ENCODE results near the gene ALDH8A1.

Gene ALDH8A1

GRCh38 chr6:134873500-134874388, 76.2 kb downstream of the ALDH8A1 start:
- no peak for DNase-seq (ENCODE audit: low read depth, low spot score)

DNA sequence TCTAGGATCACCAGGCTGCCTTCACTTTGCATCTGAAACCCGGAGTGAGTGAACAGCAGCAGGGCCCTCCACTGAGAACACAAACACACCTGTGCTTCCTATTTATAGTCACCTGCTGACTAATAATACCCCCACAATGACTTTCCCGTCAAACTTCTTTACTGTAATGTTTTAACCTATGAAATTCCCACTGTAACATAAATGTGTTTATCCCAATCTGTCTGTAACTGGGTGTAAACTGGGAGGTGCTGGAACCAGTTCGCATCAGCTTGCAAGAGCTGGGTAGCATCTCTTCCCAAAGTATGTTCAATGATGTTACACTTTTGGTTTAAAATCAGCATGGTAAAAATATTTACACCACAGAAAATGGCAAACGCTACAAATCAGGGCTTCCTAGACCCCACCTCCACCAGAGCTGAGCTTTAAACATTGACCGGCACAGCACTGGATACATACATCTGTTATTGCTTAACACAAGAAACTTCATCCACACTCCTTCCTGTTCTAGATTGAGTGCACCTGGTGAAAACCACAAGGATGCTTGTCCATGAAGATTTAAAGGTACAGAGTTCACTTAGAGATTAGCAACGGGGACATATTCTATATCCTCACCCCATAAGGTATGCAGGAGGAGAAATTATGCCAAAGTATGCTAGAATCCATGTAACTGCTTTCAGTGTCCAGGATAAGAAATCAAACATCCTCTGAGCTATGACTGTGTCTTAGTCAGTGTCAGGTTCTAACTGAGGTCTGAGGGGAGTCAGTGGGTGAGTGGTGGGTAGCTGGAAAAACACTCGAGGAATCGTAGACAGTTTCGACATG, 79.0 kb downstream of the ALDH8A1 start:
- no peak for DNase-seq (ENCODE audit: low read depth, low spot score)

DNA sequence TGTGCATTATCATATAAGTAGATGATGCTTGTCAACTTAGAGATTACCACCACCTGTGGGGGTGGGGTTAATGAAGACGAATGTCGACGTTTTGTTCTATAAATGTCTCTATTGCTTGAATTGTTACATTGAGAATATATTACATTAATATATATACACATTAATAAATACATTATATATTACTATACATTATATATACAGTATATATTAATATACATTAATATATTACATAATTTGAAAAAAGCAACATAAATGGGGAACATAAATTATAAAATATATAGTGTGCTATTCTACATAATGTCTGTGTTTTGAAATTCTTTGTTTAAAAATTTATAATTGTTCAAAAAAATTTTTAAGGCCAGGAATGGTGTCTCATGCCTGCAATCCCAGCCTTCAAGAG, 81.1 kb downstream of the ALDH8A1 start:
- DNase-seq (ENCODE audit: low read depth, low spot score): no peak

All from ELF-1 (cell line).